Adipose tissue (tissue), 3 donors: ENCODE measurements around the gene MAMLD1. TPM values are rescaled to one million over a fixed set of nuclear protein-coding genes. Genes with fewer than 3 reads are reported as not detected.
A peak's percentile ranks its signal among the peaks of the same experiment; 100 is the strongest.

Experiments used
- H3K27ac ChIP-seq: one replicate; pipeline ENCODE4 v1.5.1; 2013; ENCODE audit warnings: low read depth, low read length
- WGBS, 3 donors: extraction: QIAGEN DNeasy Blood & Tissue Kit; methylation state at CpG; one replicate each; pipeline ENCODE4 v1.1.7; 2013; 5-methylcytosine and 5-hydroxymethylcytosine counted together
- polyA plus RNA-seq, 3 donors: library from polyadenylated mRNA; stranded (reverse); fragments of 200-250 nt; gene quantifications; one replicate each; pipeline ENCODE4 v1.2.3, GENCODE V29; 2013
- donor health status: healthy with polysubstance abuse.
- donor health status: Bipolar disorder and iron deficiency.
- donor health status: healthy.

Gene MAMLD1
- polyA plus RNA-seq, 3 donors, result 2.8 to 10.0 (median 4.8) TPM

DNA sequence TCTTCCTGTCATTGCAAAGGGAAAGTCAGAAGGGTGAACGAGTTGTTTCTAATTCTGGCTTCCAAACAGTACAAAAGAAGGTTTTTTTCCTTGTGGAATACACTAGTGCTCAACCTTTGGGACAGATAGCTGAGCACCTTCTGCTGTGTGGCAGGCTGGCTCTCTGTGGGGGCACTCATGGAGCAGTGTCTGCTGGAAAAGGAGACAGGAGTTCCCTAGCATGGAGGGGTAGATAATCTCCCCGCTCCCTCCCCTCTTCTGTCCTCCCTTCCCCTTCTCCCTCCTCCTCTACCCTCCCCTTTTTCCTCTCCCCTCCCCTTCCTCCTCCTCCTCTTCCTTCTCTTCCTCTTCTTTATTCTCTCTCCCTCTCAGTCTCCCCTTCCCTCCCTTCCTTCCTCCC is 142.9 kb downstream of the MAMLD1 start:
- 30 to 62% (median 62%) methylated on average over 2 of the region's 2 CpGs for WGBS, 3 donors
- H3K27ac ChIP-seq, result no peak overlapping the region

DNA sequence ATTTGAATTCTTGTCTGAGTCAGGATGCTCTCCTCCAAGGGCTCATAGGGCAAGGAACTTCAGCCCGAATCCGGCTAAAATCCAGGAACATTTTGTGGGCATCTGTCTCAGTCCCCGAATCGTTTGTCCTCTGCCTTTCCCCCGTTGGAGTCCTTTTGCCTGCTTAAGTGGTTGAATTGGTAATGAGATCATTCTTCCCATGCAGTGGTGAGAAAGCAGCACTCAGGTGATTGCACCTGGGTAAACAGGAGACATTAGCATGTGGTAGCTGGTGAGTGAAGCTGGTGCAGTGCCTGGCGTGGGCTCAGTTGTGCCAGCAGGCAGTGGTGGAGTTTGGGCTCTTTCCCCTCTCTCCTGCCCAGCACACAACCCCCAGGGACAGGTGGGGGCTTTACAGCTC is 143.4 kb downstream of the MAMLD1 start:
- H3K27ac ChIP-seq, result no peak overlapping the region
- 38 to 72% (median 58%) methylated on average over 6 of the region's 6 CpGs for WGBS, 3 donors

DNA sequence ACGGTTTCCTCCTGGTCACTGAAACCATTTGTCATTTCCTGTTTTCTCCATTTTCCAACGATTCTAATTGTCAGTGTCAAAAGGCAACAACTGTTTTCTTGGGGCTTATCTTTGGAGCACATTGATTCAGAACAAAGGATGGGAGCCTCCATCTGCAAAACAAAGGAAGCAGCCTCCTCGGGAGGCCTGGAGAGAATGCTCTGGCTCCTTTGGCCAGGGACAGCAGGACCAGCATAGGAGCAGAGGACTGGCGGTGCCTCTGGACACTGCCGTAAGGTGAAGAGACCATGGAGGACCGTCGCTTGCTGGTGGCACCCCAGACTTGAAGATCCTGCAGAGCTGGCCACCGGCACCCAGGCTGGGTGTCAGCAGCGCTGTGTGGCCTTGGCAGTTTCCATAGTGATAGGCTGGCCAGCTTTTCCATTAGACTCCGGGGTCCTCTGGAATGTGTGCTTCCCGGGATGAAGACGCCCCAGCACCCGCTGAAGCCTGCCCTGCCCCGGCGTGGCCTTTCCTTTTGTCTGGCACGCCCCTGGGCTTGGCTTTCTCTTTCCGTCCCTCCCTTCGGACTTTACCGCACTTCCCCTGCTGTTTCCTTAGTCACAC is 144.2 kb downstream of the MAMLD1 start:
- H3K27ac ChIP-seq, result no peak overlapping the region
- 21 to 51% (median 36%) methylated on average over 11 to 19 of the region's 19 CpGs for WGBS, 3 donors

DNA sequence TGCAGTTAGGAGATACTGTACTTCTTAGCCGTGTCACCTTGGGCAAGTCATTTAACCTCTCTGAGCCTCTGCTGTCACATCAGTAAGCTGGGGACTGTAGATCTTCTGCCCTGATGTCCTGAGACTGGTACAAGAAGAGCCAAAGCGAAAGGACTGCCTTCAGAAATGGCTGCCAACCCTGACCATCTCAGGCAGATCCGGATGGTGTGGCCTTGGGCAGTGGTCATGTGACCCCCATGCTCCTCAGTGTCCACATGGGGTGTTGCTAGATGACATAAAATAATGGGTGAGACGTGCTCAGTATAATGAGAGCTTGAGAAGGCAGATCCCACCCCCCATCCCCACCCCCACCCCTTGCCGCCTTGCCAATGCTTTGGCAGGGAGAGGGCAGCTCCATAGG is 144.9 kb downstream of the MAMLD1 start:
- peak overlapping the region; percentile 22 for H3K27ac ChIP-seq
- 37 to 75% (median 70%) methylated on average over 4 to 5 of the region's 5 CpGs for WGBS, 3 donors

DNA sequence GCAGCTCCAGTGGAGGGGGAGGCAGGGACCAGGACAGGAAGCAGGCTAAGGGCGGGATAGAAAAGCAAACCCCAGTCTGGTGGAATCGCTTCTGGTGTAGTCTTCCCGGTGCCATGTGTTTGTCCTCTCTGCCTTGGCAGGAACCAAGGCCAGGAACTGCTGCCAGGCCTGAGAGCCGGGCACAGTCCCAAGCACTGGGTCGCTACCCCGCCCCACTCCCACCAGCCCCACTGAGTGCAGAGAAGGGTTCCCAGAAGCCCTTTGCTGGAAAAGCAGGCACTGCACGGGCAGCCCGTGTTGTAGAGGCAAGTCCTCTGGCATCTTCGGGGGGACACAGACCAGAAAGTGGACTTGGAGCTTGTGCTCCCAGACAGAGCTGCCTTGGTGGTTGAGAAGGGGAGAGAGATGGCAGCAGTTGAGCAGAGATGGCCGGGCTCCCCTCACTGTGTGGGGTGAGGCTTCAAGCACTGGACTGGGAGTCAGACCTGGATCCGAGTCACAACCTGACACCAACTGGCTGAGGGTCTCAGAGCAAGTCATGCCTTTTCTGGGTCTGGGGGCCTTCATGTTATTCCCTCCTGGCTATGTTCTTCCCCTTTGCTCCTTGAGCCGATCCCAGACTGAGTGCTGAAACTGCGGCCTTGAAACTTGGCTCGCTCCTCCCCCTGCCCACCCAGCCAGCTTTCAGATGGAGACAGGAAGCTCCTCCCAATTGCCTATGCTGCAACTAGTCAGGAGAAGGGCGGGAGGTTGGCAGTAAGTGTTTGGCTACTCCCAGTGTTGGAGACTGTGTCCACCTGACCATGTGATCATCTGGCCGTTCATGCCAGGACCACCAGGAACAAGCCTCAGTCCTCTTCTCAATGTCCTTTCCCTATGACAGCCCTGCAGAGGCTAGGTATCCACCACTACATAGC is 145.6 kb downstream of the MAMLD1 start:
- H3K27ac ChIP-seq, result no peak overlapping the region
- 10 to 48% (median 47%) methylated on average over 12 to 16 of the region's 16 CpGs for WGBS, 3 donors

DNA sequence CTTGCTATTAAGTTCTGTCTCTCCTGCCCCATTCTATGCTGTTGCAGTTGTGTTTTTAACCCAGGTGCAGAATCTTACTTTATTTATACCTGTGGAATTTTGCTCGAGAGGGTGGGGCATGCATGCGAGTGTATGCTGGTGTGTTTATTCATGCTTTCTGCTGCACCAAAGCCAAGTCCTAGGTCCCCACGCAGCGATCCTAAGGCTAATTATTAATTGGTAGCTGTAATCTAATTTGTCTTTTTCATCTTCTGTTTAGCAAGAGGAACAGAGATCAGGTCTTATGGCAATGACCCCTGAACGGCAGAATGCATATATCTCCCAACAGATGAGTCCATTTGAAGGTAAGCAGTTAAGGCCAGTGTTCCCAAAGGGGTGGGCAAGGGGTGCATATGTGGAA is 146.6 kb downstream of the MAMLD1 start:
- WGBS, 3 donors, result 30 to 88% (median 65%) methylated on average over 5 of the region's 5 CpGs
- no peak overlapping the region for H3K27ac ChIP-seq

DNA sequence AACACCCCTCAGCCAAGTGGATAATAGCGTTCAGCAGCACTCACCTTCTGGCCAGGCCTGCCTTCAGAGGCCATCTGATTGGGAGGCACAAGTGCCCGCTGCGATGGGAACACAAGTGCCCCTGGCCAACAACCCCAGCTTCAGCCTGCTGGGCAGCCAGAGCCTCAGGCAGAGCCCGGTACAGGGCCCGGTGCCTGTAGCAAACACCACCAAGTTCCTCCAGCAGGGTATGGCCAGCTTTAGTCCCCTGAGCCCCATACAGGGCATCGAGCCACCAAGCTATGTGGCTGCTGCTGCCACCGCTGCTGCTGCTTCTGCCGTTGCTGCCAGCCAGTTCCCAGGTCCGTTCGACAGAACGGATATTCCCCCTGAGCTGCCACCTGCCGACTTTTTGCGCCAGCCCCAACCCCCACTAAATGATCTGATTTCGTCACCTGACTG is 149.4 kb downstream of the MAMLD1 start:
- no peak overlapping the region for H3K27ac ChIP-seq
- 76 to 87% (median 85%) methylated on average over 14 of the region's 14 CpGs for WGBS, 3 donors

DNA sequence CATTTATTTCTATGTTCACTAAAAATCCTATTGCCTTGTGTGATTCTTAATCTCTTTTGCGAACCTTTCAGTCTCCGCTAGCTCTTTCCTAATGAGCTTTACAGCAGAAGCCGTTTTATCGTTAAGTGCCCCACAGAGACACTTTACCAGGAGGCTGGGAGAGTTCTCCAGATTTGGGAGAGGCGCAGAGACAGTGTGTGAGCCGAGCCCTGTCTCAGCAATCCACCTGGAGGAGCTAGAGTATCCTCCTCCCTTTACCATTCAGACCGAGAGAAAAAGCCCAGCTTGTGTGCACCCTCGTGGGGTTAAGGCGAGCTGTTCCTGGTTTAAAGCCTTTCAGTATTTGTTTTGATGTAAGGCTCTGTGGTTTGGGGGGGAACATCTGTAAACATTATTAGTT is 150.4 kb downstream of the MAMLD1 start:
- H3K27ac ChIP-seq, result no peak overlapping the region
- WGBS, 3 donors, result 74 to 85% (median 81%) methylated on average over 9 of the region's 9 CpGs

DNA sequence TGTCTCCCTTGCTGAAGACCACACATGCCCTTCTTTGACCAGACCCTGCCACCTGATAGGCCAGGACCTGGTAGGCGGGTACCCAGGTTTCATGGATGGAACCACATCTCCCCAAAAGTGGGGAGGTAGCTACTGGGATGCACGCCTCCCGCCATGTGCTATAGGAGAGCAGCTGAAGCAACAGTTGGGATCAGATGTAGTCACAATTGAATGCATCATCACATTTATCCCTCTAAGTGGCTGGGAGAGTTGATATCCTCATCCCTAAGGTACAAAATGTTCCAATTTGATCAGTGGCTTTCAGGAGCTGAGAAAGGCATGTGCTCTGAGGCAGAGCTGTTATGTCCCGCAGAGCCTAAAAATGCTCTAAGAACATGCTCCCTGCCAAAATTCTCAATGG is 151.3 kb downstream of the MAMLD1 start:
- H3K27ac ChIP-seq, result no peak overlapping the region
- 85 to 98% (median 94%) methylated on average over 4 of the region's 4 CpGs for WGBS, 3 donors

DNA sequence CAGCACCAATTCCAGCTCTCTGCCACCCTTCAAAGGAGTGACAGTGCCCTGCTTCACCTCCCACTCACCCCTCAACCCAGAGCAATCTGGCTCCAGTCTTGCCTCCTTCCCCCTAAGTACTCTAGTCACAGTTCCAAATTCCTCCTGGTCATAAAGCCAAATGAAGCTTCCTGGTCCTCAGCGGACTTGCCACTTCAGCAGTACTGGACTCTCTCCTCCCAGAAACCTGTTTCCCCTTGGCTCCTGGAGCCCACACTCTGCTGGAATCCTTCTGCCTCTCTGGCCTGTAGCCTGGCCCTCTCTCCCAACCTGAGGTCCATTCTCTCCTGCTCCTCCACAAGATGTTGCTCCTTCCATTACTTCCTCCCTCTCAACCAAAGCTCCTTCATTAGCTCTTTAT is 152.7 kb downstream of the MAMLD1 start:
- 65 to 77% (median 75%) methylated on average over 1 of the region's 1 CpG for WGBS, 3 donors
- no peak overlapping the region for H3K27ac ChIP-seq

DNA sequence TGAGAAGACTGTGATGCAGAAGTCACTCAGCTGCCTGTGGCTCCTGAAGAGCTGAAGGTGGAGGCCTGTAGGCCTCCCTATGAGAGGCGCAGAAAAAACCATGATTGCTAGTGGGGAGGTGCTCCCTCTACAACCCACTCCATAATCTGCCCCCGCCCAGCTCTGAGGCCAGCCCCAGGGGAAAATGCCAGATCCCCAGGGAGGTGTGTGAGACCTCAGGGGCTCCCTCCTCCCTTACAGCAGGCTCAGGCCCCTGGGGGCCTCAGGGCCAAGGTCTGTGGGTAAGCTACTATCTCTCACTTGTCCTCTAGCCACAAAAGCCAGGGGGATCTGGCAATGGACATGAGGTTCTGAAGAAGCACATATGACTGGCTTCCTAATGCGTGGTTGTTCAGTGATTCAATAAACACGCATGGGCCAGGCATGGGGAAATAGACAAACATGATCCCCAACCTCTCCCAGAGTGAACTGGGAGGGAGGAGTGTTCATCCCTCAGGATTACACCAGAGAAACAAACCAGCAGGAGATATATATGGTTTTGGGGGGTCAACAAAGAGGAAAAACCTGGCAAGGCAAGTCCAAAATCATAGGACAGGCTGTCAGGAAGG is 154.3 kb downstream of the MAMLD1 start:
- 64 to 80% (median 76%) methylated on average over 4 of the region's 4 CpGs for WGBS, 3 donors
- H3K27ac ChIP-seq, result no peak overlapping the region

DNA sequence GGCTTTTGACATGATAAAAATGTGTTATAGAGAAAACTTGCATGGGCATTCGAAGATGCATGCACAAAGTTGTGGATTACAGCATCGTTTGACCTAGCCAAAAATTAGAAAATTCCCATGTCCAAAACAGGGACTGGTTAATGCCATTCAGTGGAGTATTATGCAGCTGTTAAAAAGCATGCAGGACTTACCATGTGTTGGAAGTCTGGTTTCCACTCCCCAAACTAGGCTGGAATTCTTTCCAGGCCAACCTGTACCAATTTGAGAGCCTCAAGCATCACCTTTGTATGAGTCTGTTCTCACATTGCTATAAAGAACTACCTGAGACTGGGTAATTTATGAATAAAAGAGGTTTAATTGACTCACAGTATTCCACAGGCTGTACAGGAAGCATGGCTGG is 159.4 kb downstream of the MAMLD1 start:
- 80 to 98% (median 91%) methylated on average over 2 of the region's 2 CpGs for WGBS, 3 donors
- H3K27ac ChIP-seq, result no peak overlapping the region

DNA sequence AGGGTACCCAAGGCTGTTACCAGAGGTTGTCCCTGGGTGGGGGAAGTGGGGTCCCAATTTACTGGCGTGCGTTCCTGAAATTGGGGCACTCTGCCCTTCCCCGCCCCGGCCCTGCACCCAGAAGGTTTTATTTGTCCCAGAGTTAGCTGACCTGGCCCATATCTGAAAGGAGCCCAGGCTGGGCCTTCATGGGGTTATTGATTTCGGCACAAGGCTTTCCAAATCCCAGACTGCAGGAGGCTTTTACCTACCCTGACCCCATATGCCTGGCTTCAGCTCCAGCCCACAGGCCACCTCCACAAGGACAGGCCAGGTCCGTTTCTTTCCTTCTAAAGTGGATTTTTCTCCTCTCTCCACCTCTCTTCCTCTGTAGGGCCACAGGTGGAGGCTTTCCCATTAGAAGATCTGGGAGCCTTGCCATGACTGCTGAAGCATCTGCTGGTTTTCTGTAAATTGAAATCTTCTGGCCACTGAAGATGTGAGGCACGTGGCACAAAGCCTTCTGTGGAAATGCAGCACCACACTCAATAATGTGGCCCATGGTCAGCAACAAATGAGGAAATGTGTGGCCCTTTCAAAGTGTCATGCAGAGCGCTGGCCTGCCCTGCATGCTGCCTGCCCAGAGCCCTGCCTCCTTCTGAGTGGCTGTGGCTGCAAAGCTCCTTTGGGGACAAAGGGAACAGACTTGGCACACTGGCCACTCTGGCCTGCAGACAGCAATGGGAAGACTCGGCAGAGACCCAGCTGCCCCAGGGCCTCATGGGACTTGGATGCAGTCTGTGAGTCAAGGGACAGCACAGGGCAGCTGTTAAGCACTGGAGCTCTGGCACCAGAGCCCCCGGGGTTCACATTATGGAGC is 162.2 kb downstream of the MAMLD1 start:
- WGBS, 3 donors, result 46 to 87% (median 76%) methylated on average over 7 to 10 of the region's 10 CpGs

DNA sequence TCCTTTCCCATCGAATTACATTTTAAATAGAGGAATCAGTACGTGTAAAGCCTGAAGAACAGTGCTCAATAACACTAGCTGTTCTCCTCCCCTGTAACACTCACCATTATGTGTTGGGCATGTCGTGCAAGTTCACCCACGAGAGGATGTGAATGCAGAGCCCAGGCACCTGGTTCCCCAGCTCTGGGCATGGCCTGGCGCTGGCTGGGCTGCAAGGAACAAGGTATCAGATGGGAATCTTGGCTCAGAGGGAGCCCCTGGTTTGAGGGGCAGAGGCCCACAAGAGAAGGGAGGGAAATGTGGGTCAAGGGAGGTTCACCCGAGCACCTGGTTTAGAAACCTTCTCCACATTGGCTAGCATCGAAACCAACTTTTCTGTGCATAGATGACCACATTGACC is 163.6 kb downstream of the MAMLD1 start:
- 71 to 93% (median 80%) methylated on average over 7 of the region's 7 CpGs for WGBS, 3 donors
- H3K27ac ChIP-seq, result no peak overlapping the region

More for the DNA sequence above, 162.2 kb downstream of the MAMLD1 start:
- H3K27ac ChIP-seq, result no peak overlapping the region

DNA sequence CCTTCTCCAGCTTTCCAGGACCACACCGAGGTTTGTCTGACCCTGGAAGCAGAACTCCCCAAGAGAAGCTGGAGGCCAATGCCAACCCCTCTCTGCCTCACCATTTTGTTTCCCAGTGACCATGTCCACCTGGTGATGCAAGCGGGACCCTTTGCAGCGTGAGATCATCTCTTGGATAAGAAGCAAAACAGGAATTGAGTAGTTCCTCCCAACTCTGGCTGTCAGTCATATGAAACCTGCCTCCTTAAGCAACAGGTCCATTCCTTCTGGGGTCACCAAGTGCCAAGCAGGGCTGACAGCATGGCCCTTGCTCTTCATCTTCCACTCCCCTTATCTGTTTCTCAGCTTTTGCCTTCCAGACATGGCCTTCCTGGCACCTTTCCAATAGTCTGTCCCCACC is 164.0 kb downstream of the MAMLD1 start:
- no peak overlapping the region for H3K27ac ChIP-seq
- 59 to 95% (median 77%) methylated on average over 2 to 3 of the region's 3 CpGs for WGBS, 3 donors

DNA sequence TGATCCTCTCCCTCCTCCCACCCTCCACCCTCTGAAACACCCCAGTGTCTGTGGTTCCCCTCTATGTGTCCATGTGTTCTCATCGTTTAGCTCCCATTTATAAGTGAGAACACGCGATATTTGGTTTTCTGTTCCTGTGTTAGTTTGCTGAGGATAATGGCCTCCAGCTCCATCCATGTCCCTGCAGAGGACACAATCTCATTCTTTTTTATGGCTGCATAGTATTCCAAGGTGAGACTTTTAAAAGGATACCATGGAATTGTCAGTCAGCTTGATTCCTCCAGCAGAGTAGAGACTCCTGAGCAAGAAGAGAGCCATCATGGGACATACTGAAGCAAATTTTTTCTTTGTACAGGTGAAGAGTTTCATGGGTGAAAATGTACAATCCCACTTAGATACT is 166.5 kb downstream of the MAMLD1 start:
- 86 to 98% (median 94%) methylated on average over 3 of the region's 3 CpGs for WGBS, 3 donors
- H3K27ac ChIP-seq, result no peak overlapping the region

DNA sequence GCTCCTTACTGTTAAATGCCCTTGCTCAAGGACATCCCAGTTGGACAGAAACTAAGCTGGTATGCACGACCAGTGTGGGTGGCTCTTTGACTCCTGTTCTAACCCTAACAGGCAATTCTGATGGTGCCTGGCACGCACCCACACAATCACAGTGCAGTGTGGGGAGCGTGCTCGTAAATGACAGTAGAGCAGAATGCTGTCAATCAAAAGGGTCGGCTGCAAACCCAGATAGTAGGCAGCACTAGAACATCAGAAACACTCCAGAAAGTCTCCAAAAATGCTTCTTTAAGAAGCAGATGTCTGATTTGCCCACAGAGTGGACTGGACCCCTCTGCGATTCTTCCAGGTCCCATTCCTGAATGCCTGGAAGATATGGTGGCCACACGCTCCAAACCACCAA is 167.7 kb downstream of the MAMLD1 start:
- 77 to 79% (median 78%) methylated on average over 7 of the region's 7 CpGs for WGBS, 3 donors
- H3K27ac ChIP-seq, result no peak overlapping the region

DNA sequence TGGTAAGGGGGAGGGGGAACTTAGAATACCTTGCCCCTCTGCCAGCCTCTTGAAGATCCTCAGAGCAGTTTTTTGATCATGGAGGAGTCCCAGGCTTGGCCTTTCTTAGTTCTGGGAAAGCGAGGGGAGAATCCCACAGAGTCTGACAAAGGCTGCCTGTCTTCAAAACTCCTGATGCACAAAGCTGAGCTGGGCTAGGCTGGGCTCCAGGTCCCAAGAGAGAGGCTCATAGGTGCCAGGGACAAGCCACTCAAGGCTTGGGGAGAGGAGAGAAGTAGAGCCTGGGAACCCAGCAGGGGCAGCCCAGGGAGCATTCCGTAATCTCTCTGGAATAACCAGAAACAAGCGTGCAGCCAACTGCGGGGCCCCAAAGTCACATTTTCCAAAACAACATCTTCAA is 168.3 kb downstream of the MAMLD1 start:
- WGBS, 3 donors, result 82 to 94% (median 92%) methylated on average over 4 of the region's 4 CpGs
- no peak overlapping the region for H3K27ac ChIP-seq
